GM18502 (cell line): ENCODE measurements around the gene ZNF319.
A peak's percentile ranks its signal among the peaks of the same experiment; 100 is the strongest.

Source experiments
- ATAC-seq: cut with Tn5 transposase; IDR thresholded peaks from one replicate; pipeline ENCODE4 v1.9.1; 2021; ENCODE audit warnings: mild to moderate bottlenecking; ENCODE audit not compliant: unreplicated experiment, poor library complexity

ZNF319 gene

DNA sequence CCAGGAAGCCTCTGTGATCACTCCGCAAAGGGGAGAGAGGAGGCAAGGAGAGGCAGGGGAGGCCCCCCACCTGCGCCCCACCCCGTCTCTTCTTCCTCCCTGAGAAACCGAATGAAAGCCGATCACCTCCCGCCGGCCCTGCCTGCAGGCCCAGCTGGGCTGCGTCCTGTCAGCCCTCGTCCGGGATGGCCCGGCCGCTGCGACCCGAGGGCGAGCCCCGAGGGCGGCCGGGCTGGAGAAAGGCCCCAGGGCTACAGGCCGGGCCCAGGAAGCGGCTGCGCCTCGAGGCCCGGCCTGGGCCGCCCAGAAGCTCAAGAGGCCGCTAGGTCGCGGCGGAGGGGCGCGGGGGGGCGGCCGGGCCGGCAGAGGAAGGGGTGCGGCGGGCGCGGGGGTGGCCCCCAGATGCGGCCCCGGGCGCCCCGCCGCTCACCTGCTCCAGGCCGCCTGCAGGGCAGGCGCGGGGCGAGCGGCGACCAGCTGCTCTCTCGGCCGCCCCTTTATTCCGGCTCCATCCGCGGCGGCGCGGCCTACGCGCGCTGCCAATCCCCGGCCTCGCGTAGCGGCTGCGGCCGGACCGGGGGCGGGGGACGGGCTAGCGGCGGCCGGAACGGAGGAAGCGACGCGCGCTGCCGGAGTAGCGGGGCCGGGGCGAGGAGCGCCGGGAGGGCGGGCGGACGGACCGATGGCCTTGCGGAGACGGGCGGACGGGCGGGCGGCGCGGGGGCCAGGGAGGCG is at the start of gene ZNF319:
ZNF319 (minus strand) TSS at position 702 of the 735 bp plus-strand sequence. CDS start 2,407 bp downstream, outside the sequence.
- ATAC-seq, result peak; percentile 29

GRCh38 chr16:58049232-58050185 is 49.0 kb upstream of the ZNF319 start:
- no peak for ATAC-seq

DNA sequence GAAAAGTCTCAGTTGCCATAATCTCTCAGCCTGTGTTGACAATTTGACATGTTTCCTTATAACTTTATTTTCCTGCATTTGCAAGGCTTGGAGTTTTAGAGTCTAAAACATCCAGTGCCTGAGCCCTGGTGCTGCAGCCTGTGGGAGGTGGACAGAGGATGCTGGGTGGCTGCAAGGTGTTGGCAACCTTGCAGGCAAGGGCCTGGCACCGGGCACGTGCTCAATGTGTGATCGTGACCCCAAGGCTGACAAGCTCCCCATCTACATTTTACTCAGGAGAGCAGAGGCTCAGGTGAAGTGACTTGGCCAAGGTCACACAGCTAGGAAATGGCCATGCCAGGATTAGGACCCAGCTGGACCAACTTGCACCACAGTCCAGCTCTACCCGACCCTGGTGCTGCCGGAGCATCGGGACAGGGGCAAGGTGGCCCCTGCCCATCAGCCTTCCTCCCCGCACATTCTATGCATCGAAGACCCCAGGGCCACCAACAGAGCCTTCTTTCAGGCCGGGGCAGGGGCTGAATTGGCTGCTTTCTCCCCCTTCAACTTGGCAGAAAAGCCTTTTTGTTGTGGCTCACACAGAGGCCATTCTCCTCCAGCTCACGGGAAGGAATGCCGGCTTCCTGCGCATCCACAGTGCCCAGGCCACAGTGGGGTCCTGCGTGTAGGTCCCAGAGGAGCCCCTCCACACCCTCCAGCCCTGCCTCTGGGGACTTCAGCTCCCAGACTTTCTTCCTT is 48.2 kb upstream of the ZNF319 start:
- no peak for ATAC-seq

DNA sequence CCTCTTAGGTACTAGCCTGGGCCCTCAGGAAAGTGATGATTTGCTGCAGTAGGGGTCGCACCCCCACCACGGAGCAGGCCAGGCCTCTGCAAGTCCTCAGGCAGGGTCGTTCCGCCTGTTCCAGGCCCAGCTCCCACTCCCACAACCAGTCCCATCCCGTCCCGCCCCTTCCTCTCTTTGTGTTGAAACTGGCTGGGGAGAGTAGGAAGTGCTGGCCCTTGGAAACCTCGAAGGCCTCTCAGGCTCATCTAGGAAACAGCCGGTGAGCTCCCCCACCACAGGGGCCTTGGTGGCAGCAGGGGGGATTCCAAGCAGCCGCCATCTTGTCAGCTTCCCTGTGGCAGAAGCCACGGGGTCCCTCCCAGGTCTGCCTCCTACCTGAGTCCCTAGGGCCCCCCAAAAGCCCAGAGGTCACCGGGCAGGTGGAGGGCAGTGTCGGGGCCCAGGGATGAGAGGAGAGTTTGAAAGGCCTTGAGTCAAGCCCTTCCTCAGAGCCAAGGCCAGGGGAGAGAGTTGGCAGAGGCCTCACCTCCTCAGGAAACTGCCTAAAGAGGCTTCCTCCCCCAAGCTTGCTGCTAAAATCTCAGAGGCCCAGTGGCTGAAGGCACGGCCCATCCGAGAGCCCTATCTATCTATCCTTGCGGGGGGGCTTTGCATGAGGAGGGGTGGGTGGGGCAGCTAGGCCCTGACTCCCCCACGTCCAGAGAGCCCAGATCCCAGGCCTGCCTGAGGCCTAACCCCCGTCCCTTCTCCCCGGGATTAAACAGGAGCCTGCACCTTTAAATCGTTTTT is 47.3 kb upstream of the ZNF319 start:
- no peak for ATAC-seq

GRCh38 chr16:58046936-58047335 is 46.5 kb upstream of the ZNF319 start:
- no peak for ATAC-seq

DNA sequence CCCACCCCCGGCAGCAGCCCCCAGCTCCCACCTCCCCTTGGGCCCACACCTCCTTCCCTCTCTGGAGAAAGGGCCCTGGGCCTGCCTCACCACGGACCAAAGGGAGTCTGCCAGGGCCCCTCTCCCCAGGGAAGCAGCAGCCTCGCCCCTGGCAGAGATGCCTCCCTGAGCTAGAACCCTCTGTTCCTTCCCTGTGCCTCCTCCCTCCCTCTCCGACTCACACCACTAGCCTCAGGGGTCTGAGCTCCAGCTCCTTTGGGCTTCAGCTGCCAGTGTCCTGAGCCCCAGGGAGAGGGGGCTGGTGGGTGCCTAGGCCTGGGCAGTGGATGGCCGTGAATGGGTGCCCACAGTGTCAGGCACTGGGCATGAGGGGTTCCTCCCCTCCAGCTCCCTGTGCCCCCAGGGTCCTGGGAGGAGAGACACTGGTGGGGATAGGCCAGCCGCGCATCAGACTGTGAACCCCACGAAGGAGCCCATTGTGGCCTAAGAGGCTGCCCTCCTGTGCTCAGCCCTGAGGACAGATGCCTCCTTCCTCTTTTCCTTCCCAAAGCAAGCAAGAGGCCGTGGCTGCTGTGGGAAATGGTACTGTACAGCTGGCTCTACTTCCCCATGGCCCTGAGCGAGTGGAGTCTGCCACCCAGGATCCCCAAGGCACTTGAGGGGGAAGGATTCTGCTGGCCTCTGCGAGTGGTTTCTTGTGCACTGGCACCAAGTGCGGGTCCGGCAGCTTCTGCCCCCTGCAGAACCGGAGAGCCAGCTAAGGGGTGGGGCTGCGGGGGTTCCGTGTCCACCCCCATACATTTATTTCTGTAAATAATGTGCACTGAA is 45.8 kb upstream of the ZNF319 start:
- ATAC-seq, result no peak

- no peak for ATAC-seq
Measured at GRCh38 chr16:58045096-58045495, 44.6 kb upstream of the ZNF319 start.

DNA sequence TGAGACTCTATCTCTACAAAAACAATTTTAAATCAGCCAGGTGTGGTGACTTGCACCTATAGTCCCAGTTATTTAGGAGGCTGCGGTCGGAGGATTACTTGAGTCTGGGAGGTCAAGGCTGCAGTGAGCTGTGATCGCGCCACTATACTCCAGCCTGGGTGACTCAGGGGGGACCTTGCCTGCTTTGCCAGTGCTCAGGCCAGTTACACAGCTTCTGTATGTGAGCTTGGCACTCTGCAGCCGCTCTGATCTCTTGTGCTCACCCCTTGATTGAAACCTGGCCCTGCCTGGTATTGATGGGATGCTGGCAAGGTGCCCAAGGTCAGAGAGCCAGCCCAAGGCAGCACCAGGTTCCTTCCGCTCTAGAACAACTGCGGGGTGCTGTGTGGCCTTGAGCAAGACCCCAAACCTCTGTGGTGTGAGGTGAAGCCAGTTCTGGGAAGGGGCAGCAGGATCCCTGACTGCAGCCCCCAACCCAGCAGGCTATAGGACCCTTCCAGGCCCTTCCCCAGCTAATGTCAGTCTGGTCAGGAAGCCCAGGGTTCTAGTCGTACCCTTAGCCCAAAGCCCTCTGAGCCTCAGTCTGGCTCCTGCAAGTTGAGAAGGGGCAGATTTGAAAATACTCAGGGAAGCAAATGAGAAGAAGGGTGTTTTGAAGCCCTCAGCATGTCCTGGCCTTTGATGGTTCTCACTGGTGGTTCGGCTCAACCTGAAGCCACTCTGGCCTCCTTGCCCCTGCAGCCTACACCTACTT is 44.0 kb upstream of the ZNF319 start:
- ATAC-seq, result no peak

- ATAC-seq, result no peak
Measured at GRCh38 chr16:58043571-58044155, 43.2 kb upstream of the ZNF319 start.

- ATAC-seq, result no peak
Measured at GRCh38 chr16:58042886-58043515, 42.5 kb upstream of the ZNF319 start.

DNA sequence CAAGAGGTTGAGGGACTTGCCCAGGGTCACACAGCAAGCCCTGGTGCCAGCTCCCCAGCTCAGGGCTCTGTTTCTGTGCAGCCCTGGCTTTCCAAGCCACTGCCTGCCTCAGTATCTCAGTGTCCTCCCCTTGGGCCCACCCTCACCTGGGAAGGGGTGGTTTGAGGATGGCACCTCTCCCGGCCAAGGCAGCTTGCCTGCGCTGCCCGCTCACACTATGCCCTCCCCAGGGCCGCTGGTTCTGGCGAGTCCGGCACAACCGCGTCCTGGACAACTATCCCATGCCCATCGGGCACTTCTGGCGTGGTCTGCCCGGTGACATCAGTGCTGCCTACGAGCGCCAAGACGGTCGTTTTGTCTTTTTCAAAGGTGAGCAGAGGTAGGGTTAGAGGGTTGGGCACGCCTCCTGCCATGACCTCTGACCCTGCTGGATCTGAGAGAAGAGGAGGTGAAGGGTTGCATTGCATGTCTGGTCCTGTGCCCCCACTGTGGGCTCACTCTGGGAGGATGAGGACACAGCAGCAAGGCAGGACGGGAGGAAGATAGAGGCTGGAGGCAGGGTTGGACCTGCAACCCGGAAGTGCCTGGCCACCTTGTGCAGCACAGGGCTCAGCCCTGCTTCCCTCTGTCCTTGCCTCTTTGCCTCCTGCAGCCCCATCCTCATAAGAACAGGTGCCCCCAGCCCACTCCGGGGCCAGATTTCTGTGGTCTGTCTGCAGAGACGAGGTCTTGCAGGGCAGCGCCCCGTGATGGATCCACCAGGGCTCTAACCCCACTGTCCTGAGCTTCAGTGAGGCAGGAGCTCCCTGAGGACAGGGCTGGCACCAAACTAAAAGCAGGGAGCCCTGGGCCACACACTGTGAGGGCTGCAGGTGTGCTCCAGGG is 41.8 kb upstream of the ZNF319 start:
- ATAC-seq, result no peak

DNA sequence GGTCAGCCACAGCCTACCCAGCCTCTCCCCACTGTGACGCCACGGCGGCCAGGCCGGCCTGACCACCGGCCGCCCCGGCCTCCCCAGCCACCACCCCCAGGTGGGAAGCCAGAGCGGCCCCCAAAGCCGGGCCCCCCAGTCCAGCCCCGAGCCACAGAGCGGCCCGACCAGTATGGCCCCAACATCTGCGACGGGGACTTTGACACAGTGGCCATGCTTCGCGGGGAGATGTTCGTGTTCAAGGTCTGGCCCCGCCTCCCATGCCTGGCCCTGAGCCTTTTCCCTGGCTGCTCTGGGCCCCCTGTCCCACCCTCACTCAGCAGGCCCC is 41.1 kb upstream of the ZNF319 start:
- ATAC-seq, result no peak

- ATAC-seq, result no peak
Measured at GRCh38 chr16:58040945-58041627, 40.6 kb upstream of the ZNF319 start.

GRCh38 chr16:58040496-58040846 is 40.0 kb upstream of the ZNF319 start:
- ATAC-seq, result no peak

GRCh38 chr16:58039829-58040495 is 39.5 kb upstream of the ZNF319 start:
- no peak for ATAC-seq

- ATAC-seq, result no peak
Measured at GRCh38 chr16:58038219-58038641, 37.8 kb upstream of the ZNF319 start.
